ENCODE measurements around the gene TBP.

DNA sequence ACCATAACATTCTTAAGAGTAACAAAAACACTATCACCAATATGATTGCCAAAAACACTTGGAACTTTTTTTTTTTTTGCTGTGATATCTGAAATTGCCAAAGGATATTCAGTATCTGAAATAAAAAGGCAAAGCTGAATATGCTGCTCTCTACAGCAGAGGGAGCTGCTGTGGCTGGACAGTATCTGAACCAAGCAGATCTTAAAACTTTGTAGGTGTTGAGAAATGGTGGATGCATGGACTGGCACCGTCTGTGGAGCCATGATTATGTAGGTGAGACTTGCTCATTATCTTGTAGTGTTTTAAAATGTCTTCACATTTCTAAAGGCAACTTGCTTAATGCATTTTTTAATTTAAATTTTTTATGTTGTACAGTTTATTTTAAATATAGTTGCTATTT lies 21.1 kb downstream of the TBP start:
- TF ChIP-seq, protein P1, sequence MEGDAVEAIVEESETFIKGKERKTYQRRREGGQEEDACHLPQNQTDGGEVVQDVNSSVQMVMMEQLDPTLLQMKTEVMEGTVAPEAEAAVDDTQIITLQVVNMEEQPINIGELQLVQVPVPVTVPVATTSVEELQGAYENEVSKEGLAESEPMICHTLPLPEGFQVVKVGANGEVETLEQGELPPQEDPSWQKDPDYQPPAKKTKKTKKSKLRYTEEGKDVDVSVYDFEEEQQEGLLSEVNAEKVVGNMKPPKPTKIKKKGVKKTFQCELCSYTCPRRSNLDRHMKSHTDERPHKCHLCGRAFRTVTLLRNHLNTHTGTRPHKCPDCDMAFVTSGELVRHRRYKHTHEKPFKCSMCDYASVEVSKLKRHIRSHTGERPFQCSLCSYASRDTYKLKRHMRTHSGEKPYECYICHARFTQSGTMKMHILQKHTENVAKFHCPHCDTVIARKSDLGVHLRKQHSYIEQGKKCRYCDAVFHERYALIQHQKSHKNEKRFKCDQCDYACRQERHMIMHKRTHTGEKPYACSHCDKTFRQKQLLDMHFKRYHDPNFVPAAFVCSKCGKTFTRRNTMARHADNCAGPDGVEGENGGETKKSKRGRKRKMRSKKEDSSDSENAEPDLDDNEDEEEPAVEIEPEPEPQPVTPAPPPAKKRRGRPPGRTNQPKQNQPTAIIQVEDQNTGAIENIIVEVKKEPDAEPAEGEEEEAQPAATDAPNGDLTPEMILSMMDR (CRISPR knock-in tag; IDR thresholded peaks at IDR 0.05): peak; percentile 33
- TF ChIP-seq ZSCAN29 (CRISPR knock-in tag; conservative IDR thresholded peaks at IDR 0.05) (no peak), ZNF224 (CRISPR knock-in tag; IDR thresholded peaks at IDR 0.05) (no peak), ZNF451 (CRISPR knock-in tag; IDR thresholded peaks at IDR 0.05) (no peak), ZKSCAN5 (CRISPR knock-in tag; IDR thresholded peaks at IDR 0.05) (no peak), FOXA3 (CRISPR knock-in tag; IDR thresholded peaks at IDR 0.05) (no peak), REPIN1 (CRISPR knock-in tag; IDR thresholded peaks at IDR 0.05; ENCODE audit: borderline replicate concordance, low read depth) (no peak), MTF2 (CRISPR knock-in tag; IDR thresholded peaks at IDR 0.05; ENCODE audit: borderline replicate concordance) (no peak), NFYB (CRISPR knock-in tag; IDR thresholded peaks at IDR 0.05) (no peak), ZNF530 (CRISPR knock-in tag; IDR thresholded peaks at IDR 0.05; ENCODE audit: low read depth) (no peak)
- TF ChIP-seq, protein P2, sequence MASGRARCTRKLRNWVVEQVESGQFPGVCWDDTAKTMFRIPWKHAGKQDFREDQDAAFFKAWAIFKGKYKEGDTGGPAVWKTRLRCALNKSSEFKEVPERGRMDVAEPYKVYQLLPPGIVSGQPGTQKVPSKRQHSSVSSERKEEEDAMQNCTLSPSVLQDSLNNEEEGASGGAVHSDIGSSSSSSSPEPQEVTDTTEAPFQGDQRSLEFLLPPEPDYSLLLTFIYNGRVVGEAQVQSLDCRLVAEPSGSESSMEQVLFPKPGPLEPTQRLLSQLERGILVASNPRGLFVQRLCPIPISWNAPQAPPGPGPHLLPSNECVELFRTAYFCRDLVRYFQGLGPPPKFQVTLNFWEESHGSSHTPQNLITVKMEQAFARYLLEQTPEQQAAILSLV (CRISPR knock-in tag; IDR thresholded peaks at IDR 0.05; ENCODE audit: borderline replicate concordance): no peak
- TF ChIP-seq, protein P3, sequence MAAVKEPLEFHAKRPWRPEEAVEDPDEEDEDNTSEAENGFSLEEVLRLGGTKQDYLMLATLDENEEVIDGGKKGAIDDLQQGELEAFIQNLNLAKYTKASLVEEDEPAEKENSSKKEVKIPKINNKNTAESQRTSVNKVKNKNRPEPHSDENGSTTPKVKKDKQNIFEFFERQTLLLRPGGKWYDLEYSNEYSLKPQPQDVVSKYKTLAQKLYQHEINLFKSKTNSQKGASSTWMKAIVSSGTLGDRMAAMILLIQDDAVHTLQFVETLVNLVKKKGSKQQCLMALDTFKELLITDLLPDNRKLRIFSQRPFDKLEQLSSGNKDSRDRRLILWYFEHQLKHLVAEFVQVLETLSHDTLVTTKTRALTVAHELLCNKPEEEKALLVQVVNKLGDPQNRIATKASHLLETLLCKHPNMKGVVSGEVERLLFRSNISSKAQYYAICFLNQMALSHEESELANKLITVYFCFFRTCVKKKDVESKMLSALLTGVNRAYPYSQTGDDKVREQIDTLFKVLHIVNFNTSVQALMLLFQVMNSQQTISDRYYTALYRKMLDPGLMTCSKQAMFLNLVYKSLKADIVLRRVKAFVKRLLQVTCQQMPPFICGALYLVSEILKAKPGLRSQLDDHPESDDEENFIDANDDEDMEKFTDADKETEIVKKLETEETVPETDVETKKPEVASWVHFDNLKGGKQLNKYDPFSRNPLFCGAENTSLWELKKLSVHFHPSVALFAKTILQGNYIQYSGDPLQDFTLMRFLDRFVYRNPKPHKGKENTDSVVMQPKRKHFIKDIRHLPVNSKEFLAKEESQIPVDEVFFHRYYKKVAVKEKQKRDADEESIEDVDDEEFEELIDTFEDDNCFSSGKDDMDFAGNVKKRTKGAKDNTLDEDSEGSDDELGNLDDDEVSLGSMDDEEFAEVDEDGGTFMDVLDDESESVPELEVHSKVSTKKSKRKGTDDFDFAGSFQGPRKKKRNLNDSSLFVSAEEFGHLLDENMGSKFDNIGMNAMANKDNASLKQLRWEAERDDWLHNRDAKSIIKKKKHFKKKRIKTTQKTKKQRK (IDR thresholded peaks at IDR 0.05; ENCODE audit: low read length): no peak
- TF ChIP-seq, protein P4, sequence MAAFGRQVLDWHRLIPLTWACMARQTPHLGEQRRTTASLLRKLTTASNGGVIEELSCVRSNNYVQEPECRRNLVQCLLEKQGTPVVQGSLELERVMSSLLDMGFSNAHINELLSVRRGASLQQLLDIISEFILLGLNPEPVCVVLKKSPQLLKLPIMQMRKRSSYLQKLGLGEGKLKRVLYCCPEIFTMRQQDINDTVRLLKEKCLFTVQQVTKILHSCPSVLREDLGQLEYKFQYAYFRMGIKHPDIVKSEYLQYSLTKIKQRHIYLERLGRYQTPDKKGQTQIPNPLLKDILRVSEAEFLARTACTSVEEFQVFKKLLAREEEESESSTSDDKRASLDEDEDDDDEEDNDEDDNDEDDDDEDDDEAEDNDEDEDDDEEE (CRISPR knock-in tag; IDR thresholded peaks at IDR 0.05): no peak

Measured in HepG2 (cell line).